ENCODE results near the gene NRIP3. TPM values are rescaled to one million over a fixed set of nuclear protein-coding genes. Genes with fewer than 3 reads are reported as not detected.

NRIP3 gene
- total and polyA plus RNA-seq, 12 donors = 0.13 to 1.9 (median 1.1) TPM; not detected in 1

DNA sequence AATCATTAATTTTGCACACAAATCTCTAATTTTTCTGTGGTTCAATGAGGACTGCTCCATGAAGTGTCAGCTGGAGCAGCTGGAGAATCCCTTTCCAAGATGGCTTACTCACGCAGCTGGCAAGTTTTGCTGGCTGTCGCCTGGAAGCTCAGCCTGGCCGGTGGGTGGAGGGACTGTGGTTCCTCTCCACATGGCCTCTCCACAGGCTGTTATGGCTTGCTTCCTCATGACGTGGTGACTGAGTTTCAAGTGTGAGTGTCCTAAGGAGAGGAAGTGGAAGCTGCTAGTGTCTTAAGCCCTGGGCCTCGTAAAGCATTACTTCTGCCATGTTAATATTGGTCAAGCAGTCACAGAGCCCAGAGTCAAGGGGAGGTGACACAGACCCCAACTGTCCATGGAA, 14.0 kb upstream of the NRIP3 start:
- TF ChIP-seq, protein P1, sequence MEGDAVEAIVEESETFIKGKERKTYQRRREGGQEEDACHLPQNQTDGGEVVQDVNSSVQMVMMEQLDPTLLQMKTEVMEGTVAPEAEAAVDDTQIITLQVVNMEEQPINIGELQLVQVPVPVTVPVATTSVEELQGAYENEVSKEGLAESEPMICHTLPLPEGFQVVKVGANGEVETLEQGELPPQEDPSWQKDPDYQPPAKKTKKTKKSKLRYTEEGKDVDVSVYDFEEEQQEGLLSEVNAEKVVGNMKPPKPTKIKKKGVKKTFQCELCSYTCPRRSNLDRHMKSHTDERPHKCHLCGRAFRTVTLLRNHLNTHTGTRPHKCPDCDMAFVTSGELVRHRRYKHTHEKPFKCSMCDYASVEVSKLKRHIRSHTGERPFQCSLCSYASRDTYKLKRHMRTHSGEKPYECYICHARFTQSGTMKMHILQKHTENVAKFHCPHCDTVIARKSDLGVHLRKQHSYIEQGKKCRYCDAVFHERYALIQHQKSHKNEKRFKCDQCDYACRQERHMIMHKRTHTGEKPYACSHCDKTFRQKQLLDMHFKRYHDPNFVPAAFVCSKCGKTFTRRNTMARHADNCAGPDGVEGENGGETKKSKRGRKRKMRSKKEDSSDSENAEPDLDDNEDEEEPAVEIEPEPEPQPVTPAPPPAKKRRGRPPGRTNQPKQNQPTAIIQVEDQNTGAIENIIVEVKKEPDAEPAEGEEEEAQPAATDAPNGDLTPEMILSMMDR (IDR thresholded peaks at IDR 0.05) = no peak
- Histone ChIP-seq H3K27ac (peak overlapping the region in 3 of 10 donors; percentile 25 to 69 (median 42)), H3K9me3 (peaks cover 0 to 1% (median 0%) of the 10 kb centered on the region in 11 donors), H3K4me3 (no peak overlapping the region), H3K4me1 (peaks cover 0 to 44% (median 28%) of the 10 kb centered on the region in 9 donors), H3K27me3 (no peaks in the 10 kb centered on the region), H3K36me3 (no peaks in the 10 kb centered on the region)
- 53 to 59% methylated on average over 5 of the region's 5 CpGs for WGBS, 2 donors
- DNase-seq = peak; percentile 62 to 66
- intact Hi-C loops (cut with DNase I) = loop anchor here in 8 of 10 donors (5.0 to 10.0 kb wide), 5 partner anchors 75 to 490 kb away; partner anchors contain the start of gene SCUBE2 (in 1 of the 8)
- peak; percentile 75 to 91 (median 86) for ATAC-seq

DNA sequence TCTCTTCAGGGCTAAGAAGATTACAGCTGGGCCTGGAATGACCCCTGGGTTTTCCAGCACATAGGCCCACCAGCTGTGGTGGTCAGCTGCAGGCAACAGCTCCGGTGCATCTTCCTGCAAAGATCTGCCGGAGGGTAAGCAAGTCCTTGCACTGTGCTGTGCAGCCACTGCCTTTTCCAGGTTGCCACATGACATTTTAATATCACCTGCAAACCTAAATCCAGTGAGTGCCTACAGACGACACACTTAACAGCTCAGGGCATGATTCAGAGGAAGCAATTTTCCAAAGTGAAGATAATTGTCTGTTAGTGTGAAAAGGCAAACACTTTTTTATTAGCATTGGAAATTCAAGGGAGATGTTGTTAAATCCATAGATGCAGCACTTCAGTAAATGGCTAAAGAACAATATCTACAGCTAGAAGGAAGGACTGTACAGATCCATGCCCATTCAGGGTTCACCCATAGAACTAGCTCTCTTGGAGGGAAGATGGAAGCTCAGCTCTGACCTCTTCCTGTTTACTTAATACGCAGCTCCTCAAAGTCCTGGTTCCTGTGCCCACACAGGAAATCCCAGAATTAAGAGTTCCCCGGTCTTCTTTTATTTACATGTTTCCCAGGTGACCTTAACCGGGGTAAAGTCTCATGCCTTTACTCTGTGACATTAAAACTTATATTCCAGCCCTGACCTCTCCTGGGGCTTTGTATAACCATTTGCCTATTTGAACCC, 13.3 kb upstream of the NRIP3 start:
- Histone ChIP-seq H3K27ac (peak overlapping the region in 3 of 10 donors; percentile 25 to 69 (median 42)), H3K4me3 (no peak overlapping the region), H3K4me1 (peaks cover 0 to 44% (median 28%) of the 10 kb centered on the region in 9 donors), H3K36me3 (no peaks in the 10 kb centered on the region), H3K9me3 (peaks cover 0 to 4% (median 0%) of the 10 kb centered on the region in 11 donors), H3K27me3 (no peaks in the 10 kb centered on the region)
- 72 to 75% methylated on average over 6 of the region's 6 CpGs for WGBS, 2 donors
- no peak for ATAC-seq
- no peak for DNase-seq
- intact Hi-C loops (cut with DNase I) = loop anchor here in 9 of 10 donors (1.0 to 10.0 kb wide), 6 partner anchors 75 to 490 kb away; partner anchors contain the start of gene SCUBE2 (in 1 of the 9)
- TF ChIP-seq, protein P1 (IDR thresholded peaks at IDR 0.05) = no peak

DNA sequence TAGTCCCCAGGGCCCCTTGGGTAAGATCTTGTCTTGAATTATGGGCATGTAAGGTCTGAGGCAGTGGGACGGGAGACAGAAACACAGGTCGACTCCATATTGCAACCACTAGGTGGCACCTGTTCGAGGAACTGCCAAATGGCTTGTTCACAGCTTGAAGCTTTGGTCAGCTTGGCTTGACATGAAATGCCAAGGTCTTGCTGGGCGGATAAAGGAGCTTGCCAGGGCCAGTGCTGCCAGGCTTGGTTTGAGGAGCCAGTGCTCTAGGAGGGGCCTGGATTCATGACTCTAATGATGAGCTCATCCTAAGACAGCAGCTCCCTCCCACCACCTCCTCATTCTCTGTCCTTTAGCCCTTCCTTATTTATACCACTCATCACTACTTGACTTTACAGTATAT, 11.9 kb upstream of the NRIP3 start:
- ATAC-seq (peak; percentile 64 to 84 (median 75)), DNase-seq (peak in 1 of 2 donors; percentile 66)
- TF ChIP-seq, protein P1 (IDR thresholded peaks at IDR 0.05) = peak; percentile 45 to 83 (median 79)

DNA sequence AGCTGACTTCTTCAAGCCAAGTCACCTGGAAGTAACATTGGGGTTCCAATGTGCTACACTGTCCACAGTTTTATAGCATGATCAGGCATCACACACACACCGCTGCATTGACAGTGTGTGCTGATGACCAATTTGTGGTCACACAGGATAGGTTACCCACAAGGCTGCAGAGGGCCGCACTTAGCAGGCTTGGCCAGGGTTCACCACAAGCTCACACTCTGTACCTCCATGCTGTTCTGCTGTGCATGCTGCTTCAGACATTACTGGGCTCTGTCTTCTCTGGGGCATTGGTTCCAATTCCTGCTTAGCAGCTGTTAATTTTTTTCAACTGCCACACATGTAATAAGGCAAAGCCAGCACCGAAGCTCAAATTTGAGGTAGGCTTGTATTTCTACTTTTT, 11.0 kb upstream of the NRIP3 start:
- Histone ChIP-seq H3K4me3 (no peak overlapping the region), H3K4me1 (peaks cover 0 to 28% (median 20%) of the 10 kb centered on the region in 9 donors), H3K9me3 (peaks cover 0 to 10% (median 0%) of the 10 kb centered on the region in 11 donors), H3K27me3 (no peaks in the 10 kb centered on the region), H3K36me3 (no peaks in the 10 kb centered on the region), H3K27ac (no peak overlapping the region)
- ATAC-seq = peak in 1 of 8 donors; percentile 52
- no peak for DNase-seq
- intact Hi-C loops (cut with DNase I) = loop anchor here in 9 of 10 donors (1.0 to 10.0 kb wide), 8 partner anchors 77 to 492 kb away; partner anchors contain the start of gene SCUBE2 (in 1 of the 9)
- 95 to 96% methylated on average over 3 of the region's 3 CpGs for WGBS, 2 donors
- TF ChIP-seq, protein P1 (IDR thresholded peaks at IDR 0.05) = no peak

More for the DNA sequence above, 11.9 kb upstream of the NRIP3 start:
- intact Hi-C loops (cut with DNase I) = loop anchor here (1.0 to 10.0 kb wide), 8 partner anchors 77 to 492 kb away; partner anchors contain the start of gene SCUBE2 (in 1 of the 10)
- no peaks in the 10 kb centered on the region for H3K36me3 ChIP-seq
- peaks cover 0 to 32% (median 21%) of the 10 kb centered on the region in 9 donors for H3K4me1 ChIP-seq
- WGBS, 2 donors = 11 to 27% methylated on average over 4 of the region's 4 CpGs
- H3K4me3 ChIP-seq = no peak overlapping the region
- H3K9me3 ChIP-seq = peaks cover 0 to 4% (median 0%) of the 10 kb centered on the region in 11 donors
- H3K27me3 ChIP-seq = no peaks in the 10 kb centered on the region
- no peak overlapping the region for H3K27ac ChIP-seq
